Right ventricle myocardium superior (tissue), 1 donor: ENCODE results near the gene RBM33. TPM values are rescaled to one million over a fixed set of nuclear protein-coding genes. Genes with fewer than 3 reads are reported as not detected.
A peak's percentile ranks its signal among the peaks of the same experiment; 100 is the strongest.

Source experiments
- ATAC-seq: fragments of 200-7000 bp; cut with Tn5 transposase; one replicate; pipeline ENCODE4 v1.9.1; 2020; ENCODE audit warnings: mild to moderate bottlenecking; ENCODE audit not compliant: poor library complexity
- DNase-seq: peaks from one replicate; pipeline ENCODE4 v3.0.0-alpha.2; 2020
- intact Hi-C: fragments of 100-400 bp; cut with DNase I; formaldehyde crosslinking; loops from one replicate; pipeline ENCODE4 v1.11.2; 2022
- total RNA-seq: library from RNA; stranded (reverse); fragmentation: NEBNext Ultra II Directional; extraction: Animal tissue kit (Norgen Biotek cat#: 25700); gene quantifications from one replicate; pipeline ENCODE4 v1.2.1, GENCODE V29; 2021
- donor health status: DM: no; HTN: yes; CAD: no; lungs with severe emphysema.

RBM33 gene
- total RNA-seq, 1 donor from 2014 or later: 32.8 TPM

- intact Hi-C loops: loop anchor here (10.0 kb wide), 1 partner anchor 85 kb away; no protein-coding TSS in a partner anchor
- no peak for DNase-seq
- no peak for ATAC-seq
These were observed 5.1 kb downstream of the RBM33 start for GRCh38 chr7:155649588-155649987.

GRCh38 chr7:155652156-155653114, 8.0 kb downstream of the RBM33 start:
- DNase-seq (no peak), ATAC-seq (no peak)
- intact Hi-C loops: no loop called here

- DNase-seq: no peak
- ATAC-seq: peak; percentile 54
- intact Hi-C loops: no loop called here
These were observed 9.3 kb downstream of the RBM33 start for GRCh38 chr7:155653803-155654202.

GRCh38 chr7:155656891-155657290, 12.4 kb downstream of the RBM33 start:
- no peak for ATAC-seq
- intact Hi-C loops: no loop called here
- DNase-seq: no peak

GRCh38 chr7:155660059-155660757, 15.7 kb downstream of the RBM33 start:
- intact Hi-C loops: no loop called here
- DNase-seq (no peak), ATAC-seq (no peak)

- DNase-seq (no peak), ATAC-seq (no peak)
- intact Hi-C loops: no loop called here
These were observed 16.3 kb downstream of the RBM33 start for GRCh38 chr7:155660758-155661093.

- DNase-seq: no peak
- no peak for ATAC-seq
- intact Hi-C loops: no loop called here
These were observed 18.0 kb downstream of the RBM33 start for GRCh38 chr7:155662343-155663043.

- intact Hi-C loops: no loop called here
- ATAC-seq (no peak), DNase-seq (no peak)
These were observed 19.5 kb downstream of the RBM33 start for GRCh38 chr7:155663937-155664336.

GRCh38 chr7:155665079-155665956, 20.9 kb downstream of the RBM33 start:
- no peak for DNase-seq
- intact Hi-C loops: no loop called here
- ATAC-seq: no peak

- intact Hi-C loops: no loop called here
- no peak for DNase-seq
- no peak for ATAC-seq
These were observed 21.5 kb downstream of the RBM33 start for GRCh38 chr7:155665957-155666287.

- no peak for ATAC-seq
- no peak for DNase-seq
- intact Hi-C loops: no loop called here
These were observed 22.9 kb downstream of the RBM33 start for GRCh38 chr7:155667241-155667829.

- ATAC-seq: peak; percentile 68
- intact Hi-C loops: no loop called here
- no peak for DNase-seq
These were observed 25.4 kb downstream of the RBM33 start for GRCh38 chr7:155669717-155670505.

- ATAC-seq: peak; percentile 41
- intact Hi-C loops: no loop called here
- no peak for DNase-seq
These were observed 26.1 kb downstream of the RBM33 start for GRCh38 chr7:155670521-155670920.

- intact Hi-C loops: no loop called here
- no peak for DNase-seq
- ATAC-seq: no peak
These were observed 30.1 kb downstream of the RBM33 start for GRCh38 chr7:155674556-155674955.

- DNase-seq: no peak
- intact Hi-C loops: no loop called here
These were observed 31.6 kb downstream of the RBM33 start for GRCh38 chr7:155676052-155676451.

GRCh38 chr7:155677688-155678087, 33.2 kb downstream of the RBM33 start:
- intact Hi-C loops: no loop called here
- DNase-seq (no peak), ATAC-seq (no peak)

More at GRCh38 chr7:155676052-155676451, 31.6 kb downstream of the RBM33 start:
- peak; percentile 18 for ATAC-seq

- intact Hi-C loops: no loop called here
- ATAC-seq (no peak), DNase-seq (no peak)
These were observed 35.7 kb downstream of the RBM33 start for GRCh38 chr7:155680124-155680523.
